PC-3 (cell line): ENCODE results near the gene TIMM44. TPM values are rescaled to one million over a fixed set of nuclear protein-coding genes. Genes with fewer than 3 reads are reported as not detected.
A peak's percentile ranks its signal among the peaks of the same experiment; 100 is the strongest.

Experiments used
- ATAC-seq: fragments of 200-7000 bp; cut with Tn5 transposase; 2 replicates; pipeline ENCODE4 v1.9.1; 2020; ENCODE audit warnings: mild to moderate bottlenecking, moderate library complexity
- BruUV-seq: library from RNA; stranded (reverse); fragments of 400-500 nt; replicated peaks from 2 replicates; lab custom pipeline; 2021; lab: Mats Ljungman, UMichigan
- CTCF ChIA-PET: fragments of 300-600 bp; sonication (Branson Sonifier 250); formaldehyde crosslinking; loops from one replicate; lab custom pipeline; 2022; ENCODE audit warnings: antibody characterized with exemption; lab: Charles Lee
- POLR2A ChIA-PET: fragments of 300-600 bp; sonication (Branson Sonifier 250); formaldehyde crosslinking; loops from one replicate; lab custom pipeline; 2022; ENCODE audit warnings: antibody characterized with exemption; ENCODE audit not compliant: unreplicated experiment; lab: Charles Lee
- DNase-seq: peaks from one replicate; pipeline ENCODE4 v3.0.0-alpha.2; 2015
- H2AFZ ChIP-seq: fragments of 300-600 bp; sonication (generic); 2 replicates; pipeline ENCODE4 v1.6.0; 2016; ENCODE audit warnings: antibody characterized with exemption, low read length
- H3F3A ChIP-seq: fragments of 300-600 bp; sonication (generic); one replicate; pipeline ENCODE4 v1.6.0; 2017; ENCODE audit warnings: antibody characterized with exemption, low read length, control low read depth, mild to moderate bottlenecking; ENCODE audit not compliant: unreplicated experiment
- H3K27ac ChIP-seq: fragments of 300-600 bp; sonication (generic); 2 replicates; pipeline ENCODE4 v1.5.1; 2016; ENCODE audit warnings: mild to moderate bottlenecking, low read length
- H3K27me3 ChIP-seq: fragments of 300-600 bp; sonication (generic); 2 replicates; pipeline ENCODE4 v1.6.1; 2016; ENCODE audit warnings: low read length, mixed read lengths
- H3K36me3 ChIP-seq: fragments of 300-600 bp; sonication (generic); 2 replicates; pipeline ENCODE4 v1.6.1; 2016; ENCODE audit warnings: low read depth, mixed run types, low read length, mixed read lengths
- H3K4me1 ChIP-seq: fragments of 300-600 bp; sonication (generic); 2 replicates; pipeline ENCODE4 v1.5.1; 2016; ENCODE audit warnings: low read length; ENCODE audit not compliant: insufficient read depth
- H3K4me2 ChIP-seq: fragments of 300-600 bp; sonication (generic); 2 replicates; pipeline ENCODE4 v1.6.0; 2016; ENCODE audit warnings: low read length
- H3K4me3 ChIP-seq: fragments of 300-600 bp; sonication (generic); 2 replicates; pipeline ENCODE4 v1.5.1; 2016; ENCODE audit warnings: mild to moderate bottlenecking, low read length, mixed read lengths
- H3K79me2 ChIP-seq: fragments of 300-600 bp; sonication (generic); 2 replicates; pipeline ENCODE4 v1.6.1; 2017; ENCODE audit warnings: low read length, mixed read lengths
- H3K9ac ChIP-seq: fragments of 300-600 bp; sonication (generic); 2 replicates; pipeline ENCODE4 v1.6.0; 2016; ENCODE audit warnings: mild to moderate bottlenecking, low read length
- H3K9me2 ChIP-seq: fragments of 300-600 bp; sonication (generic); replicated peaks from 2 replicates; pipeline ENCODE4 v1.6.1; 2016; ENCODE audit warnings: mixed run types, low read length, mixed read lengths
- H3K9me3 ChIP-seq: fragments of 300-600 bp; sonication (generic); 2 replicates; pipeline ENCODE4 v1.6.1; 2016; ENCODE audit warnings: low read length, mixed read lengths
- H4K20me1 ChIP-seq: fragments of 300-600 bp; sonication (generic); 2 replicates; pipeline ENCODE4 v1.6.1; 2016; ENCODE audit warnings: low read length, mixed read lengths
- CTCF ChIP-seq: fragments of 300-600 bp; sonication (generic); conservative IDR thresholded peaks from 2 replicates; pipeline ENCODE4 v1.5.1; 2017; ENCODE audit warnings: antibody characterized with exemption, low read depth, mild to moderate bottlenecking, low read length
- EZH2 ChIP-seq: fragments of 300-600 bp; sonication (generic); IDR thresholded peaks from one replicate; pipeline ENCODE4 v1.6.1; 2017; ENCODE audit warnings: antibody characterized with exemption, mild to moderate bottlenecking, low read length; ENCODE audit not compliant: unreplicated experiment
- EZH2phosphoT487 ChIP-seq: fragments of 300-600 bp; sonication (generic); IDR thresholded peaks from 2 replicates; pipeline ENCODE4 v1.6.1; 2018; ENCODE audit warnings: mild to moderate bottlenecking, antibody characterized with exemption, low read length, borderline replicate concordance
- intact Hi-C: fragments of 100-400 bp; cut with micrococcal nuclease; formaldehyde crosslinking; loops from 2 replicates; pipeline ENCODE4 v1.9.0; 2023
- total RNA-seq: library from RNA; depleted of rRNA; stranded (reverse); fragments of >200 nt; gene quantifications from 2 replicates; pipeline ENCODE4 v1.2.3, GENCODE V29; 2014

Gene TIMM44
- total RNA-seq, 1 experiment from 2014 or later: 191 TPM

GRCh38 chr19:7933411-7933810 lies 10.1 kb downstream of the TIMM44 start:
- ChIA-PET CTCF (interaction anchor here (0.6 kb wide), 1 partner anchor 253 kb away, joined by 3 read pairs; the partner anchor contains the start of gene TRAPPC5), POLR2A (interaction anchor here (0.9 kb wide), 1 partner anchor 314 kb away, joined by 3 read pairs; no protein-coding TSS in a partner anchor)
- Histone ChIP-seq H3K79me2 (0 out of 2 replicates have a peak, but pooled peaks cover 8% of the 10 kb centered on the region), H3K4me3 (no peak overlapping the region), H3K27ac (no peak overlapping the region), H3K4me1 (peaks cover 25% of the 10 kb centered on the region), H3K36me3 (peaks cover 71% of the 10 kb centered on the region), H3K4me2 (no peak overlapping the region), H4K20me1 (no peaks in the 10 kb centered on the region), H3K9me2 (no peaks in the 10 kb centered on the region), H3K9me3 (no peaks in the 10 kb centered on the region), H3K27me3 (no peaks in the 10 kb centered on the region), H3F3A (no peaks in the 10 kb centered on the region), H2AFZ (no peak overlapping the region), H3K9ac (no peak overlapping the region)
- intact Hi-C loops: no loop called here
- DNase-seq (no peak), ATAC-seq (no peak)
- no TSS peak for BruUV-seq
- TF ChIP-seq EZH2 (no peak), CTCF (peak; percentile 74)

DNA sequence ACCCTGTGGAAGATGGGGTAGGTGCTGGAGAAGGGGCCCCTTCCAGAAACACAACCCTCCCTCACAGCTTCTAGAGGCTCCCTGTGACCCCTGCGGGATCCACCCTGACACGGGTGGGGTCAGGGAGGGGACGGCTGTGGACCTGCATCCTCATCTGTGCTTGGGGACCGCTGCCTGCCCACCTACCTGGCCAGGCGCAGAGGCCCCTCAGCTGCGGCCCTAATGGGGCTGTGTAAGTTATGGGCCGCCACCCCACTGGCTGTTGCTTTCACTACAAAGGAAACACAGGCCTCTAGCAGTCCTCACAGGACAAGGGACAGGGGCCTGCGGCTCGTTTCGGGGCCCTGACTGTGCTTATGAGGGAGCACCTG lies 10.6 kb downstream of the TIMM44 start:
- Histone ChIP-seq H3K4me3 (no peak overlapping the region), H4K20me1 (0 out of 2 replicates have a peak, but pooled peaks cover 1% of the 10 kb centered on the region), H3K79me2 (0 out of 2 replicates have a peak, but pooled peaks cover 3% of the 10 kb centered on the region), H3K4me1 (peaks cover 30% of the 10 kb centered on the region), H3K9me2 (no peaks in the 10 kb centered on the region), H3K9me3 (no peaks in the 10 kb centered on the region), H3K36me3 (peaks cover 66% of the 10 kb centered on the region), H3K27ac (no peak overlapping the region), H2AFZ (no peak overlapping the region), H3K9ac (no peak overlapping the region), H3F3A (no peaks in the 10 kb centered on the region), H3K4me2 (no peak overlapping the region), H3K27me3 (no peaks in the 10 kb centered on the region)
- no peak for TF ChIP-seq EZH2phosphoT487
- no peak for TF ChIP-seq EZH2
- TF ChIP-seq CTCF: no peak
- ChIA-PET POLR2A (no interaction called here), CTCF (no interaction called here)
- intact Hi-C loops: no loop called here
- no TSS peak for BruUV-seq
- no peak for DNase-seq
- no peak for ATAC-seq

GRCh38 chr19:7932276-7932929 lies 11.1 kb downstream of the TIMM44 start:
- H4K20me1 ChIP-seq: 0 out of 2 replicates have a peak, but pooled peaks cover 5% of the 10 kb centered on the region
- CTCF ChIA-PET: no interaction called here
- H3K9me3 ChIP-seq: no peaks in the 10 kb centered on the region
- POLR2A ChIA-PET: no interaction called here
- H3K9ac ChIP-seq: no peak overlapping the region
- H3K4me2 ChIP-seq: no peak overlapping the region
- ATAC-seq (no peak), DNase-seq (no peak)
- TF ChIP-seq CTCF: no peak
- TF ChIP-seq EZH2phosphoT487: no peak
- H3K9me2 ChIP-seq: no peaks in the 10 kb centered on the region
- no TSS peak for BruUV-seq
- H3K4me3 ChIP-seq: no peak overlapping the region
- peaks cover 32% of the 10 kb centered on the region for H3K4me1 ChIP-seq
- no peaks in the 10 kb centered on the region for H3K27me3 ChIP-seq
- no peaks in the 10 kb centered on the region for H3K79me2 ChIP-seq
- no peak overlapping the region for H3K27ac ChIP-seq
- intact Hi-C loops: no loop called here
- H3K36me3 ChIP-seq: peaks cover 62% of the 10 kb centered on the region
- H3F3A ChIP-seq: no peaks in the 10 kb centered on the region
- H2AFZ ChIP-seq: no peak overlapping the region
